ENCODE measurements around the gene SCN5A. TPM values are rescaled to one million over a fixed set of nuclear protein-coding genes. Genes with fewer than 3 reads are reported as not detected.

Gene SCN5A
- total and polyA plus RNA-seq, 2 experiments from 2014 or later, result 10.2 to 10.6 TPM

DNA sequence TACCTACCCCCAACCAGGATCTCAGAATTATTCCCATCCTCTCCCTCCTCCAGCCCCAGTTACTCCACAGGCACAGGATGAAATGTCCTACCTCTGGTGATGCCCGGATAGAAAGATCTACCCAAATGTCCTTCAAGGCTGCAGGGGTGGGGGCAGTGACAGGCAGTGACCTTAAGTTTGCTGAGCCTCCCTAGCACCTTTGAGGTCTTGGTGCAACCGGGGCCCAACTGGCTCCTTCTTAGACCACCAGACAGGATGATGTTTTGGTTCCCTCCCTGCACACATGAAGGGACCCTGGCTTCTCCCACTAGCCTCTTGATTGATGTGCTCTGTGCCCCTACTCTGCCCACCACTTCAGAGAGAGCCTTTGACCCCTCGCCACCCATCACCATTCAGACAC lies 117.0 kb downstream of the SCN5A start:
- Histone ChIP-seq H3K36me3 (ENCODE audit: insufficient read depth) (no peaks in the 10 kb centered on the region), H3F3A (replicated peaks; ENCODE audit: low read depth) (no peaks in the 10 kb centered on the region), H3K9me2 (ENCODE audit: insufficient read depth) (peaks cover 14% of the 10 kb centered on the region; the same call in 1 of the 2 replicates), H3K4me2 (no peak overlapping the region), H2AFZ (no peak overlapping the region), H3K27ac (ENCODE audit: low read depth) (no peak overlapping the region), H3K27me3 (ENCODE audit: insufficient read depth) (no peaks in the 10 kb centered on the region), H3K79me2 (replicated peaks; ENCODE audit: insufficient read depth) (no peaks in the 10 kb centered on the region), H3K4me1 (ENCODE audit: insufficient read depth) (peaks cover 6% of the 10 kb centered on the region; the same call in 1 of the 2 replicates), H3K4me3 (no peak overlapping the region), H4K20me1 (replicated peaks; ENCODE audit: insufficient read depth) (no peaks in the 10 kb centered on the region; the same call in 1 of the 2 replicates)
- DNase-seq (ENCODE audit: low spot score), result no peak
- Mint-ChIP-seq H3K4me3 (no peak overlapping the region), H3K4me1 (peaks cover 26% of the 10 kb centered on the region), H3K27ac (no peak overlapping the region), H3K9me3 (peaks cover 16% of the 10 kb centered on the region), H3K36me3 (ENCODE audit: low read depth) (peaks cover 24% of the 10 kb centered on the region), H3K27me3 (ENCODE audit: insufficient read depth, low read depth, poor library complexity) (peaks cover 12% of the 10 kb centered on the region)
- TF ChIP-seq CREB1 (CRISPR knock-in tag; IDR thresholded peaks at IDR 0.05; ENCODE audit: low read depth), result no peak
- TF ChIP-seq NANOG (IDR thresholded peaks at IDR 0.05; ENCODE audit: borderline replicate concordance), result no peak
- no peak for TF ChIP-seq STAT1 (IDR thresholded peaks at IDR 0.05; ENCODE audit: unreplicated experiment)
- no peak for TF ChIP-seq ZNF331 (CRISPR knock-in tag; IDR thresholded peaks at IDR 0.05; ENCODE audit: low read depth)
- TF ChIP-seq EZH2 (IDR thresholded peaks at IDR 0.05; ENCODE audit: low read depth, unreplicated experiment), result no peak
- TF ChIP-seq ETS1 (IDR thresholded peaks at IDR 0.05), result no peak
- no peak for TF ChIP-seq POLR2AphosphoS5 (IDR thresholded peaks at IDR 0.05; ENCODE audit: low read depth)
- TF ChIP-seq EZH2phosphoT487 (IDR thresholded peaks at IDR 0.05; ENCODE audit: unreplicated experiment), result no peak
- TF ChIP-seq REST (IDR thresholded peaks at IDR 0.05; ENCODE audit: unreplicated experiment), result no peak
- no peak for TF ChIP-seq JUNB (IDR thresholded peaks at IDR 0.05; ENCODE audit: unreplicated experiment)
- TF ChIP-seq ZNF114 (CRISPR knock-in tag; IDR thresholded peaks at IDR 0.05), result no peak
- TF ChIP-seq, protein P1, sequence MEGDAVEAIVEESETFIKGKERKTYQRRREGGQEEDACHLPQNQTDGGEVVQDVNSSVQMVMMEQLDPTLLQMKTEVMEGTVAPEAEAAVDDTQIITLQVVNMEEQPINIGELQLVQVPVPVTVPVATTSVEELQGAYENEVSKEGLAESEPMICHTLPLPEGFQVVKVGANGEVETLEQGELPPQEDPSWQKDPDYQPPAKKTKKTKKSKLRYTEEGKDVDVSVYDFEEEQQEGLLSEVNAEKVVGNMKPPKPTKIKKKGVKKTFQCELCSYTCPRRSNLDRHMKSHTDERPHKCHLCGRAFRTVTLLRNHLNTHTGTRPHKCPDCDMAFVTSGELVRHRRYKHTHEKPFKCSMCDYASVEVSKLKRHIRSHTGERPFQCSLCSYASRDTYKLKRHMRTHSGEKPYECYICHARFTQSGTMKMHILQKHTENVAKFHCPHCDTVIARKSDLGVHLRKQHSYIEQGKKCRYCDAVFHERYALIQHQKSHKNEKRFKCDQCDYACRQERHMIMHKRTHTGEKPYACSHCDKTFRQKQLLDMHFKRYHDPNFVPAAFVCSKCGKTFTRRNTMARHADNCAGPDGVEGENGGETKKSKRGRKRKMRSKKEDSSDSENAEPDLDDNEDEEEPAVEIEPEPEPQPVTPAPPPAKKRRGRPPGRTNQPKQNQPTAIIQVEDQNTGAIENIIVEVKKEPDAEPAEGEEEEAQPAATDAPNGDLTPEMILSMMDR (conservative IDR thresholded peaks at IDR 0.05; ENCODE audit: low read depth in 2 of 2), result no peak
- TF ChIP-seq, protein P2, sequence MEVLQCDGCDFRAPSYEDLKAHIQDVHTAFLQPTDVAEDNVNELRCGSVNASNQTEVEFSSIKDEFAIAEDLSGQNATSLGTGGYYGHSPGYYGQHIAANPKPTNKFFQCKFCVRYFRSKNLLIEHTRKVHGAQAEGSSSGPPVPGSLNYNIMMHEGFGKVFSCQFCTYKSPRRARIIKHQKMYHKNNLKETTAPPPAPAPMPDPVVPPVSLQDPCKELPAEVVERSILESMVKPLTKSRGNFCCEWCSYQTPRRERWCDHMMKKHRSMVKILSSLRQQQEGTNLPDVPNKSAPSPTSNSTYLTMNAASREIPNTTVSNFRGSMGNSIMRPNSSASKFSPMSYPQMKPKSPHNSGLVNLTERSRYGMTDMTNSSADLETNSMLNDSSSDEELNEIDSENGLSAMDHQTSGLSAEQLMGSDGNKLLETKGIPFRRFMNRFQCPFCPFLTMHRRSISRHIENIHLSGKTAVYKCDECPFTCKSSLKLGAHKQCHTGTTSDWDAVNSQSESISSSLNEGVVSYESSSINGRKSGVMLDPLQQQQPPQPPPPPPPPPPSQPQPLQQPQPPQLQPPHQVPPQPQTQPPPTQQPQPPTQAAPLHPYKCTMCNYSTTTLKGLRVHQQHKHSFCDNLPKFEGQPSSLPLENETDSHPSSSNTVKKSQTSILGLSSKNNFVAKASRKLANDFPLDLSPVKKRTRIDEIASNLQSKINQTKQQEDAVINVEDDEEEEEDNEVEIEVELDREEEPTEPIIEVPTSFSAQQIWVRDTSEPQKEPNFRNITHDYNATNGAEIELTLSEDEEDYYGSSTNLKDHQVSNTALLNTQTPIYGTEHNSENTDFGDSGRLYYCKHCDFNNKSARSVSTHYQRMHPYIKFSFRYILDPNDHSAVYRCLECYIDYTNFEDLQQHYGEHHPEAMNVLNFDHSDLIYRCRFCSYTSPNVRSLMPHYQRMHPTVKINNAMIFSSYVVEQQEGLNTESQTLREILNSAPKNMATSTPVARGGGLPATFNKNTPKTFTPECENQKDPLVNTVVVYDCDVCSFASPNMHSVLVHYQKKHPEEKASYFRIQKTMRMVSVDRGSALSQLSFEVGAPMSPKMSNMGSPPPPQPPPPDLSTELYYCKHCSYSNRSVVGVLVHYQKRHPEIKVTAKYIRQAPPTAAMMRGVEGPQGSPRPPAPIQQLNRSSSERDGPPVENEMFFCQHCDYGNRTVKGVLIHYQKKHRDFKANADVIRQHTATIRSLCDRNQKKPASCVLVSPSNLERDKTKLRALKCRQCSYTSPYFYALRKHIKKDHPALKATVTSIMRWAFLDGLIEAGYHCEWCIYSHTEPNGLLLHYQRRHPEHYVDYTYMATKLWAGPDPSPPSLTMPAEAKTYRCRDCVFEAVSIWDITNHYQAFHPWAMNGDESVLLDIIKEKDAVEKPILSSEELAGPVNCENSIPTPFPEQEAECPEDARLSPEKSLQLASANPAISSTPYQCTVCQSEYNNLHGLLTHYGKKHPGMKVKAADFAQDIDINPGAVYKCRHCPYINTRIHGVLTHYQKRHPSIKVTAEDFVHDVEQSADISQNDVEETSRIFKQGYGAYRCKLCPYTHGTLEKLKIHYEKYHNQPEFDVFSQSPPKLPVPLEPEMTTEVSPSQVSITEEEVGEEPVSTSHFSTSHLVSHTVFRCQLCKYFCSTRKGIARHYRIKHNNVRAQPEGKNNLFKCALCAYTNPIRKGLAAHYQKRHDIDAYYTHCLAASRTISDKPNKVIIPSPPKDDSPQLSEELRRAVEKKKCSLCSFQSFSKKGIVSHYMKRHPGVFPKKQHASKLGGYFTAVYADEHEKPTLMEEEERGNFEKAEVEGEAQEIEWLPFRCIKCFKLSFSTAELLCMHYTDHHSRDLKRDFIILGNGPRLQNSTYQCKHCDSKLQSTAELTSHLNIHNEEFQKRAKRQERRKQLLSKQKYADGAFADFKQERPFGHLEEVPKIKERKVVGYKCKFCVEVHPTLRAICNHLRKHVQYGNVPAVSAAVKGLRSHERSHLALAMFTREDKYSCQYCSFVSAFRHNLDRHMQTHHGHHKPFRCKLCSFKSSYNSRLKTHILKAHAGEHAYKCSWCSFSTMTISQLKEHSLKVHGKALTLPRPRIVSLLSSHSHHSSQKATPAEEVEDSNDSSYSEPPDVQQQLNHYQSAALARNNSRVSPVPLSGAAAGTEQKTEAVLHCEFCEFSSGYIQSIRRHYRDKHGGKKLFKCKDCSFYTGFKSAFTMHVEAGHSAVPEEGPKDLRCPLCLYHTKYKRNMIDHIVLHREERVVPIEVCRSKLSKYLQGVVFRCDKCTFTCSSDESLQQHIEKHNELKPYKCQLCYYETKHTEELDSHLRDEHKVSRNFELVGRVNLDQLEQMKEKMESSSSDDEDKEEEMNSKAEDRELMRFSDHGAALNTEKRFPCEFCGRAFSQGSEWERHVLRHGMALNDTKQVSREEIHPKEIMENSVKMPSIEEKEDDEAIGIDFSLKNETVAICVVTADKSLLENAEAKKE (CRISPR knock-in tag; IDR thresholded peaks at IDR 0.05), result no peak
- ATAC-seq, result no peak
